K562 (cell line): ENCODE data around the gene PABPC1L. TPM values are rescaled to one million over a fixed set of nuclear protein-coding genes. Genes with fewer than 3 reads are reported as not detected.
A peak's percentile ranks its signal among the peaks of the same experiment; 100 is the strongest.

ENCODE experiments used
- ARID2 ChIP-seq: fragments of 450-650 bp; IDR thresholded peaks from 2 replicates; pipeline ENCODE4 v1.6.1; 2017; ENCODE audit warnings: antibody characterized with exemption, mild to moderate bottlenecking
- CXXC5 ChIP-seq: fragments of 250-450 bp; sonication (Bioruptor Pico); IDR thresholded peaks from 2 replicates; pipeline ENCODE4 v1.8.0; 2022; ENCODE audit warnings: inconsistent platforms, mild to moderate bottlenecking, moderate library complexity
- DMBX1 ChIP-seq: fragments of 250-450 bp; sonication (Bioruptor Pico); IDR thresholded peaks from 2 replicates; pipeline ENCODE4 v1.8.0; 2022; ENCODE audit warnings: inconsistent platforms, mild to moderate bottlenecking, moderate library complexity, borderline replicate concordance
- FOXJ2 ChIP-seq: fragments of 200-800 bp; sonication (Bioruptor generic); IDR thresholded peaks from 2 replicates; pipeline ENCODE4 v1.6.1; 2016; ENCODE audit warnings: missing genetic modification characterization, missing compliant biosample characterization
- MYNN ChIP-seq, 2 experiments: sonication (generic); formaldehyde crosslinking in 1 of 2; IDR thresholded peaks; 2 replicates each; pipeline versions ENCODE4 v1.5.0 to v1.6.1; 2016 to 2020; ENCODE audit warnings: antibody characterized with exemption in 1 of 2, missing genetic modification reagents in 1 of 2
- NUFIP1 ChIP-seq: fragments of 450-650 bp; IDR thresholded peaks from 2 replicates; pipeline ENCODE4 v1.6.1; 2018; ENCODE audit not compliant: partially characterized antibody
- RBM25 ChIP-seq: fragments of 200-400 bp; formaldehyde crosslinking; IDR thresholded peaks from 2 replicates; pipeline ENCODE4 v1.6.1; 2018; ENCODE audit warnings: low read length, low read depth, moderate library complexity; ENCODE audit not compliant: severe bottlenecking
- SAFB2 ChIP-seq: fragments of 200-400 bp; formaldehyde crosslinking; IDR thresholded peaks from 2 replicates; pipeline ENCODE4 v1.6.1; 2018; ENCODE audit warnings: borderline replicate concordance, low read length, low read depth, moderate library complexity; ENCODE audit not compliant: severe bottlenecking
- SIN3A ChIP-seq, 2 experiments: fragments of 150-350 bp in 1 of 2; IDR thresholded peaks; 2 replicates each; pipeline ENCODE4 v1.6.1; 2011 to 2016; ENCODE audit warnings: borderline replicate concordance in 2 of 2, low read depth in 2 of 2, low read length in 2 of 2, mild to moderate bottlenecking in 2 of 2, moderate library complexity in 2 of 2; ENCODE audit not compliant: control insufficient read depth in 1 of 2
- STAT5A ChIP-seq: IDR thresholded peaks from 2 replicates; pipeline ENCODE4 v1.6.1; 2012; ENCODE audit warnings: low read length, inconsistent platforms, borderline replicate concordance
- SUPT5H ChIP-seq: fragments of 450-650 bp; IDR thresholded peaks from 2 replicates; pipeline ENCODE4 v1.6.1; 2016
- U2AF1 ChIP-seq: fragments of 200-400 bp; formaldehyde crosslinking; optimal IDR thresholded peaks from 2 replicates; pipeline ENCODE3; 2017; ENCODE audit warnings: mild to moderate bottlenecking, low read depth, low read length, moderate library complexity
- ZNF431 ChIP-seq: sonication (generic); formaldehyde crosslinking; IDR thresholded peaks from 2 replicates; pipeline ENCODE4 v1.8.0; 2022; ENCODE audit warnings: mild to moderate bottlenecking, missing genetic modification reagents
- ZNF589 ChIP-seq: fragments of 200-800 bp; sonication (Bioruptor generic); IDR thresholded peaks from 2 replicates; pipeline ENCODE4 v1.6.1; 2016; ENCODE audit warnings: low read depth, missing genetic modification characterization, missing compliant biosample characterization
- polyA plus RNA-seq, 8 experiments: library from polyadenylated mRNA; depleted of rRNA in 4 of 8; stranded (reverse) in 5 of 8; unstranded in 3 of 8; fragments of >200 nt; fragmentation: Nextera tagmentation in 2 of 8; fragmentation: Illumina TruSeq in 1 of 8; extraction: Ambion mirVana in 2 of 8; extraction: Trizol in 1 of 8; gene quantifications; 2 replicates each; pipeline versions ENCODE4 v1.2.1 to v1.2.3, GENCODE V29; 2011 to 2014; ENCODE audit warnings: inconsistent platforms in 1 of 8, missing spikeins in 1 of 8
- total RNA-seq, 7 experiments: library from RNA; depleted of rRNA in 6 of 7; stranded (reverse); fragments of >200 nt in 6 of 7; fragmentation: Illumina TruSeq in 2 of 7; extraction: Trizol in 2 of 7; gene quantifications; 2 replicates each; pipeline versions ENCODE4 v1.2.1 to v1.2.3, GENCODE V29; 2011 to 2021; ENCODE audit warnings: low replicate concordance in 1 of 7
- TF ChIP-seq, protein P1 (sequence below): sonication (generic); formaldehyde crosslinking; IDR thresholded peaks from 2 replicates; pipeline ENCODE4 v1.8.1; 2023; ENCODE audit warnings: mild to moderate bottlenecking, missing genetic modification reagents
- TF ChIP-seq, protein P2 (sequence below): fragments of 250-450 bp; sonication (Bioruptor Pico); IDR thresholded peaks from 2 replicates; pipeline ENCODE4 v1.4.0; 2020
- TF ChIP-seq, protein P3 (sequence below): fragments of 450-650 bp; formaldehyde crosslinking; IDR thresholded peaks from 2 replicates; pipeline ENCODE4 v1.4.0; 2022; ENCODE audit warnings: missing genetic modification characterization

PABPC1L gene
- total and polyA plus RNA-seq, 9 of the 15 experiments (the other 6 are each of a cell fraction or from before 2014, with no cell fraction given) = 6.0 to 90.3 (median 15.8) TPM

DNA sequence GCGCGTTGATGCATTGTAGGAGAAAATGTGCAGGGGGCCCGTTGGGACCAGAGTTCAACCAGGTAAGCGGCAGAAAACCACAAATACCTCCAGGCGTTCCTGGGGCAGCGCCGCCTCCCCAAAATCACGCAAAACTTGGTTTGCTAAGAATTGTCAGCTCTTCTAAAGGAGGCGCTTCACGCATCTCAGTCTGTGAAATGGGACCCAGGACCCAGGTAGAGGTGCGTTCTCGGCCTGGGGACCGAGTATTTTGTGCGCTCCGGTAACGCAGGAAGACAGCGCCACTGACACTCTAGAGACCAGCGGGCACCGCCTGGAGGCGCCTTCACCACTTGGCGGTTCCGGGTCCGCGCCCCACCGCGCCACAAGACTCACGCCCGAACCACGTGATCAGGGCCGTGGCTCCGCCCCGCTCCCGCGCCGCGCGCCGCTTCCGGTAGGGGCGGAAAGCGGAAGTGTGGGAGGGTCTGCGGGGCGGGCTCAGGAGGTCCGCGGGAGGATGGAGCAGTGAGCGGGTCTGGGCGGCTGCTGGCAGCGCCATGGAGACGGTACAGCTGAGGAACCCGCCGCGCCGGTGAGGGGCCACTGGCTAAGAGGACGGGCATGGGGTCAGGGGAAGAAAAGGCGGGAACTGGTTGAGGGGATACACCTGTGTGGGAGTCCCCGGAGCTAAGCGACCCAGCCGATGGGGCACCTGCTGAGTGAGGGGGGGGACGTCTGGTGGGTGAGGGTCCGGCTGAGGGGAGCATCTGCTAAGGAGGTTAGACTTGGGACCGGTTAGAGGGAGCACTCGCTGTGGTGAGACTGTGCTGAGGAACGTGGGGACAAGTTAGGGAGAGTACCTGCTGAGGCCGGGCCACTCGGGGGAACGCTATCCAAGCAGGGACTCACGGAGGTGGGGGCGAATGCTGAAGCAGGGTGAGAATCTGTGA lies 56.4 kb downstream of the PABPC1L start, which contains the start of gene STK4 (continued):
- TF ChIP-seq DMBX1 (CRISPR knock-in tag) (0 out of 2 replicates have a peak, but pooled peaks have one; percentile 54), MYNN (IDR thresholded peaks at IDR 0.05) (peak; percentile 77; the same call in 1 of the 2 replicates), MYNN (CRISPR knock-in tag; IDR thresholded peaks at IDR 0.05) (no peak), SUPT5H (peak; percentile 83), ARID2 (no peak), SAFB2 (no peak), ZNF589 (CRISPR knock-in tag) (0 out of 2 replicates have a peak, but pooled peaks have one; percentile 43), FOXJ2 (tag) (0 out of 2 replicates have a peak, but pooled peaks have one; percentile 46), STAT5A (no peak; the same call in 1 of the 2 replicates), RBM25 (no peak), CXXC5 (CRISPR knock-in tag) (peak; percentile 97), ZNF431 (CRISPR knock-in tag) (no peak; the same call in none of the 2 replicates), NUFIP1 (no peak), U2AF1 (peak; percentile 24), SIN3A (IDR thresholded peaks at IDR 0.05; ENCODE audit: borderline replicate concordance in 2 of 2, control insufficient read depth in 1 of 2, low read depth in 2 of 2, low read length in 2 of 2) (peak; percentile 62 to 67; a peak in 1 of 4 replicates)
- TF ChIP-seq, protein P1, sequence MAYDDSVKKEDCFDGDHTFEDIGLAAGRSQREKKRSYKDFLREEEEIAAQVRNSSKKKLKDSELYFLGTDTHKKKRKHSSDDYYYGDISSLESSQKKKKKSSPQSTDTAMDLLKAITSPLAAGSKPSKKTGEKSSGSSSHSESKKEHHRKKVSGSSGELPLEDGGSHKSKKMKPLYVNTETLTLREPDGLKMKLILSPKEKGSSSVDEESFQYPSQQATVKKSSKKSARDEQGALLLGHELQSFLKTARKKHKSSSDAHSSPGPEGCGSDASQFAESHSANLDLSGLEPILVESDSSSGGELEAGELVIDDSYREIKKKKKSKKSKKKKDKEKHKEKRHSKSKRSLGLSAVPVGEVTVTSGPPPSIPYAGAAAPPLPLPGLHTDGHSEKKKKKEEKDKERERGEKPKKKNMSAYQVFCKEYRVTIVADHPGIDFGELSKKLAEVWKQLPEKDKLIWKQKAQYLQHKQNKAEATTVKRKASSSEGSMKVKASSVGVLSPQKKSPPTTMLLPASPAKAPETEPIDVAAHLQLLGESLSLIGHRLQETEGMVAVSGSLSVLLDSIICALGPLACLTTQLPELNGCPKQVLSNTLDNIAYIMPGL (CRISPR knock-in tag) = peak; percentile 57; the same call in 1 of the 2 replicates
- TF ChIP-seq, protein P2, sequence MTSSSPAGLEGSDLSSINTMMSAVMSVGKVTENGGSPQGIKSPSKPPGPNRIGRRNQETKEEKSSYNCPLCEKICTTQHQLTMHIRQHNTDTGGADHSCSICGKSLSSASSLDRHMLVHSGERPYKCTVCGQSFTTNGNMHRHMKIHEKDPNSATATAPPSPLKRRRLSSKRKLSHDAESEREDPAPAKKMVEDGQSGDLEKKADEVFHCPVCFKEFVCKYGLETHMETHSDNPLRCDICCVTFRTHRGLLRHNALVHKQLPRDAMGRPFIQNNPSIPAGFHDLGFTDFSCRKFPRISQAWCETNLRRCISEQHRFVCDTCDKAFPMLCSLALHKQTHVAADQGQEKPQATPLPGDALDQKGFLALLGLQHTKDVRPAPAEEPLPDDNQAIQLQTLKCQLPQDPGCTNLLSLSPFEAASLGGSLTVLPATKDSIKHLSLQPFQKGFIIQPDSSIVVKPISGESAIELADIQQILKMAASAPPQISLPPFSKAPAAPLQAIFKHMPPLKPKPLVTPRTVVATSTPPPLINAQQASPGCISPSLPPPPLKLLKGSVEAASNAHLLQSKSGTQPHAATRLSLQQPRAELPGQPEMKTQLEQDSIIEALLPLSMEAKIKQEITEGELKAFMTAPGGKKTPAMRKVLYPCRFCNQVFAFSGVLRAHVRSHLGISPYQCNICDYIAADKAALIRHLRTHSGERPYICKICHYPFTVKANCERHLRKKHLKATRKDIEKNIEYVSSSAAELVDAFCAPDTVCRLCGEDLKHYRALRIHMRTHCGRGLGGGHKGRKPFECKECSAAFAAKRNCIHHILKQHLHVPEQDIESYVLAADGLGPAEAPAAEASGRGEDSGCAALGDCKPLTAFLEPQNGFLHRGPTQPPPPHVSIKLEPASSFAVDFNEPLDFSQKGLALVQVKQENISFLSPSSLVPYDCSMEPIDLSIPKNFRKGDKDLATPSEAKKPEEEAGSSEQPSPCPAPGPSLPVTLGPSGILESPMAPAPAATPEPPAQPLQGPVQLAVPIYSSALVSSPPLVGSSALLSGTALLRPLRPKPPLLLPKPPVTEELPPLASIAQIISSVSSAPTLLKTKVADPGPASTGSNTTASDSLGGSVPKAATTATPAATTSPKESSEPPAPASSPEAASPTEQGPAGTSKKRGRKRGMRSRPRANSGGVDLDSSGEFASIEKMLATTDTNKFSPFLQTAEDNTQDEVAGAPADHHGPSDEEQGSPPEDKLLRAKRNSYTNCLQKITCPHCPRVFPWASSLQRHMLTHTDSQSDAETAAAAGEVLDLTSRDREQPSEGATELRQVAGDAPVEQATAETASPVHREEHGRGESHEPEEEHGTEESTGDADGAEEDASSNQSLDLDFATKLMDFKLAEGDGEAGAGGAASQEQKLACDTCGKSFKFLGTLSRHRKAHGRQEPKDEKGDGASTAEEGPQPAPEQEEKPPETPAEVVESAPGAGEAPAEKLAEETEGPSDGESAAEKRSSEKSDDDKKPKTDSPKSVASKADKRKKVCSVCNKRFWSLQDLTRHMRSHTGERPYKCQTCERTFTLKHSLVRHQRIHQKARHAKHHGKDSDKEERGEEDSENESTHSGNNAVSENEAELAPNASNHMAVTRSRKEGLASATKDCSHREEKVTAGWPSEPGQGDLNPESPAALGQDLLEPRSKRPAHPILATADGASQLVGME (CRISPR knock-in tag) = peak; percentile 73; the same call in 1 of the 2 replicates
- TF ChIP-seq, protein P3, sequence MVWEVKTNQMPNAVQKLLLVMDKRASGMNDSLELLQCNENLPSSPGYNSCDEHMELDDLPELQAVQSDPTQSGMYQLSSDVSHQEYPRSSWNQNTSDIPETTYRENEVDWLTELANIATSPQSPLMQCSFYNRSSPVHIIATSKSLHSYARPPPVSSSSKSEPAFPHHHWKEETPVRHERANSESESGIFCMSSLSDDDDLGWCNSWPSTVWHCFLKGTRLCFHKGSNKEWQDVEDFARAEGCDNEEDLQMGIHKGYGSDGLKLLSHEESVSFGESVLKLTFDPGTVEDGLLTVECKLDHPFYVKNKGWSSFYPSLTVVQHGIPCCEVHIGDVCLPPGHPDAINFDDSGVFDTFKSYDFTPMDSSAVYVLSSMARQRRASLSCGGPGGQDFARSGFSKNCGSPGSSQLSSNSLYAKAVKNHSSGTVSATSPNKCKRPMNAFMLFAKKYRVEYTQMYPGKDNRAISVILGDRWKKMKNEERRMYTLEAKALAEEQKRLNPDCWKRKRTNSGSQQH (CRISPR knock-in tag) = no peak
